ENCODE data around the gene PFKM. TPM values are rescaled to one million over a fixed set of nuclear protein-coding genes. Genes with fewer than 3 reads are reported as not detected.

The PFKM gene
- total RNA-seq, 1 donor from 2014 or later = 60.9 TPM

DNA sequence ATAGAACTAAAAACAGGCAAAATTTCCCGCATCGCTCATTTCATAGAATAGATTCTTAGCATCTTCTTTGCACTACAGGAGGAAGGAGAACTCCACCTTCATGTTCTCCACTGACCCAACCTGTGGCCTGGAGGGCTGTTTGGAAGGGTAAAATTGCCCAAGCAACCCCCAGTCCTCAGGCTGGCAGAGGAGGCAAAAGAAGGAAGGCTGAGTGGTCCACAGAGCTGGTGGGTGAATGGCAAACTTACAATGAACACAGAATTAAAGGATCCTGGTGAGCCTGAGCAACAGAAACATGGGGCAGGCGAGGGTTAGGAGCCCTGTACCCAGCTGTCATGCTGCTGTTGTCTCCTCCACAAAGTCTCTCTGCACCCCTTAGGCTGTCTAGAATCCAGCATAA is 38.3 kb upstream of the PFKM start:
- peaks cover 17% of the 10 kb centered on the region for H3K36me3 Mint-ChIP-seq (ENCODE audit: low read depth)

DNA sequence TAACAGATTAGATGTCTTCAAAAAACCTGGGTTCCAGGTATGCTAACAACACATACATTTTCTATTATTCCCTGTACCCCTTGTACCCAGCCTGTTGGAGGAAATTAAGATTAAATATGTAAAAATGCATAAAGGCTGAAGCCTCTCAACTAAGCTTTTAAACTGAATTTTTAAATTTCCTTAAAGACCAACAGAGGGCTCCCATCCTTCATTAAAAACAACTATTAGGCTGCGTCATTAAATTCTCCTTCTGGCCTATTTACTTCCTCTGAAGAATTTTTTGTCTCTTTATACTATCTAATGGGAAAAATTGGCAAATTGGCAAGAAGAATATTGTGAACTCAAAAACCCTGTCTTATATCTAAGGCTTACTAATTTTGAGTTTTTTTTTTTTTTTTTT is 35.1 kb upstream of the PFKM start:
- Mint-ChIP-seq H3K27me3 (ENCODE audit: low read depth) (no peaks in the 10 kb centered on the region), H3K9me3 (ENCODE audit: low read depth) (no peaks in the 10 kb centered on the region), H3K4me1 (ENCODE audit: low read depth) (no peaks in the 10 kb centered on the region), H3K4me3 (ENCODE audit: unreplicated experiment) (no peak overlapping the region), H3K27ac (ENCODE audit: unreplicated experiment) (no peak overlapping the region), H3K36me3 (ENCODE audit: low read depth) (peaks cover 16% of the 10 kb centered on the region)
- TF ChIP-seq, protein P1, sequence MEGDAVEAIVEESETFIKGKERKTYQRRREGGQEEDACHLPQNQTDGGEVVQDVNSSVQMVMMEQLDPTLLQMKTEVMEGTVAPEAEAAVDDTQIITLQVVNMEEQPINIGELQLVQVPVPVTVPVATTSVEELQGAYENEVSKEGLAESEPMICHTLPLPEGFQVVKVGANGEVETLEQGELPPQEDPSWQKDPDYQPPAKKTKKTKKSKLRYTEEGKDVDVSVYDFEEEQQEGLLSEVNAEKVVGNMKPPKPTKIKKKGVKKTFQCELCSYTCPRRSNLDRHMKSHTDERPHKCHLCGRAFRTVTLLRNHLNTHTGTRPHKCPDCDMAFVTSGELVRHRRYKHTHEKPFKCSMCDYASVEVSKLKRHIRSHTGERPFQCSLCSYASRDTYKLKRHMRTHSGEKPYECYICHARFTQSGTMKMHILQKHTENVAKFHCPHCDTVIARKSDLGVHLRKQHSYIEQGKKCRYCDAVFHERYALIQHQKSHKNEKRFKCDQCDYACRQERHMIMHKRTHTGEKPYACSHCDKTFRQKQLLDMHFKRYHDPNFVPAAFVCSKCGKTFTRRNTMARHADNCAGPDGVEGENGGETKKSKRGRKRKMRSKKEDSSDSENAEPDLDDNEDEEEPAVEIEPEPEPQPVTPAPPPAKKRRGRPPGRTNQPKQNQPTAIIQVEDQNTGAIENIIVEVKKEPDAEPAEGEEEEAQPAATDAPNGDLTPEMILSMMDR (IDR thresholded peaks at IDR 0.05) = peak; percentile 80
- no peak for DNase-seq (ENCODE audit: low spot score)

More for the DNA sequence above, 38.3 kb upstream of the PFKM start:
- no peak overlapping the region for H3K27ac Mint-ChIP-seq (ENCODE audit: unreplicated experiment)
- H3K4me3 Mint-ChIP-seq (ENCODE audit: unreplicated experiment) = no peak overlapping the region
- H3K4me1 Mint-ChIP-seq (ENCODE audit: low read depth) = no peaks in the 10 kb centered on the region
- no peaks in the 10 kb centered on the region for H3K27me3 Mint-ChIP-seq (ENCODE audit: low read depth)
- TF ChIP-seq, protein P1 (IDR thresholded peaks at IDR 0.05) = no peak
- no peak for DNase-seq (ENCODE audit: low spot score)
- peaks cover 8% of the 10 kb centered on the region for H3K9me3 Mint-ChIP-seq (ENCODE audit: low read depth)

DNA sequence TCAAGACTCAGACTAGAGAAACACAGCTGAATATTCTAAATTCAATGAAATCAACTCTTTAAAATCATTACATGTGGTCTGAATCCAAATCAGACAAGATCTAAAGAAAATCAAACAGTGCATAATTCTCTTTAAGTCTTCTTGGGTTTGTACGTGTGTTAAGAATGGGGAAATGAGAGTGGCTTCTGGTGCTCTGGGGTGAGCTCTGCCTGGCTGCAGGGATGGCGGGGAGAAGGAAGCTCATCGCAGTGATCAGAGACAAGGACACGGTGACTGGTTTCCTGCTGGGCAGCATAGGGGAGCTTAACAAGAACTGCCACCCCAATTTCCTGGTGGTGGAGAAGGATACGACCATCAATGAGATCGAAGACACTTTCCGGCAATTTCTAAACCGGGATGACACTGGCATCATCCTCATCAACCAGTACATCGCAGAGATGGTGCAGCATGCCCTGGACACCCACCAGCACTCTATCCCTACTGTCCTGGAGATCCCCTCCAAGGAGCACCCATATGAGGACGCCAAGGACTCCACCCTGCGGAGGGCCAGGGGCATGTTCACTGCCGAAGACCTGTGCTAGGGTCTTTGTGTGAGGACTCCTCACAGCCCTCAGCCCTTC is 34.2 kb upstream of the PFKM start:
- no peaks in the 10 kb centered on the region for H3K4me1 Mint-ChIP-seq (ENCODE audit: low read depth)

DNA sequence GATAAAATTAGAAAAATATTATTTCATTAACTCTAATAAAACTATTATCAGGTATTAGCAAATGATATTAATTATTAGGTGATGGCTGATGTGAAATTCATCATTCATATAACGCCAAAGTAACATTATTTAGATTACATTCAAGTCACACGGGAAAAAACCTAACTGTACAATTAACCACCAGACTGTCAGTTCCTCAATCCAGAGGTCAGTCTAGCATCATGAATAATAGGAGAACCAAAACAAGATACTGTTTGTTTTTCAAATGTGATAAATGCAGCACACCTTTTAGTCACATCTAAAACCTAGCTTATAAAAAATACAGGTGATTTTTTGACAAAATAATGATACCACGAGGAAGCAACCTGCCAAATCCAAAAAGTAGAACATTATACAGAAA is 32.8 kb upstream of the PFKM start:
- Mint-ChIP-seq H3K27me3 (ENCODE audit: low read depth) (no peaks in the 10 kb centered on the region), H3K9me3 (ENCODE audit: low read depth) (no peaks in the 10 kb centered on the region), H3K27ac (ENCODE audit: unreplicated experiment) (no peak overlapping the region), H3K36me3 (ENCODE audit: low read depth) (peaks cover 16% of the 10 kb centered on the region), H3K4me1 (ENCODE audit: low read depth) (no peaks in the 10 kb centered on the region), H3K4me3 (ENCODE audit: unreplicated experiment) (no peak overlapping the region)
- TF ChIP-seq, protein P1 (IDR thresholded peaks at IDR 0.05) = no peak
- DNase-seq (ENCODE audit: low spot score) = no peak

More for the DNA sequence above, 34.2 kb upstream of the PFKM start:
- no peaks in the 10 kb centered on the region for H3K27me3 Mint-ChIP-seq (ENCODE audit: low read depth)
- H3K27ac Mint-ChIP-seq (ENCODE audit: unreplicated experiment) = peak overlapping the region; percentile 29
- no peaks in the 10 kb centered on the region for H3K9me3 Mint-ChIP-seq (ENCODE audit: low read depth)
- TF ChIP-seq, protein P1 (IDR thresholded peaks at IDR 0.05) = no peak
- no peak for DNase-seq (ENCODE audit: low spot score)
- H3K36me3 Mint-ChIP-seq (ENCODE audit: low read depth) = peaks cover 16% of the 10 kb centered on the region
- H3K4me3 Mint-ChIP-seq (ENCODE audit: unreplicated experiment) = no peak overlapping the region

DNA sequence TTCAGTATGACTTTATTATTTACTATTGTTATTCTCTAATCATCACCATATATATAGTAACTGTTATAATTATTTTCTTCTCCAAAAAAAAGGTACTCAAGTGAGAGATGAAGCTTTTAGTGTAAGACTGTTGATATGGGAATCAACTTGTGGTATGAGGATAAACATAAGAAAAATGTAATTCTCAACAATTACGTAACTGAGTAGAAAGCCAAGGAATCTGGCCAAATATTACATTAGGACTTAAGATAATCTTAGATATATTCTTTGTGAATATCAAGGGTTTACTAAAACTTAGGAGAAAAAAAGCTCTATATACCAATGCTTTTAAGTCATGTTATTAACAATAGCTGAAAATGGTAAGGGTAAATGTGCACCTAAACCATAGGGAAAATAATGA is 26.6 kb upstream of the PFKM start:
- H3K9me3 Mint-ChIP-seq (ENCODE audit: low read depth) = no peaks in the 10 kb centered on the region
- H3K36me3 Mint-ChIP-seq (ENCODE audit: low read depth) = peaks cover 10% of the 10 kb centered on the region
- TF ChIP-seq, protein P1 (IDR thresholded peaks at IDR 0.05) = no peak
- no peak overlapping the region for H3K27ac Mint-ChIP-seq (ENCODE audit: unreplicated experiment)
- H3K4me1 Mint-ChIP-seq (ENCODE audit: low read depth) = peaks cover 9% of the 10 kb centered on the region
- H3K27me3 Mint-ChIP-seq (ENCODE audit: low read depth) = no peaks in the 10 kb centered on the region
- H3K4me3 Mint-ChIP-seq (ENCODE audit: unreplicated experiment) = no peak overlapping the region
- DNase-seq (ENCODE audit: low spot score) = no peak
